Lower leg skin (tissue), 3 donors: Measurements from ENCODE around the gene POLA1.

Source experiments
- CTCF ChIP-seq, 3 donors: fragments of 450-650 bp; IDR thresholded peaks; one replicate each; pipeline ENCODE4 v1.5.1; 2016; ENCODE audit warnings: antibody characterized with exemption in 3 of 3, mild to moderate bottlenecking in 3 of 3, moderate library complexity in 2 of 3
- POLR2A ChIP-seq, 2 donors: fragments of 450-650 bp; IDR thresholded peaks; one replicate each; pipeline ENCODE4 v1.6.1; 2016 to 2017; ENCODE audit warnings: antibody characterized with exemption in 2 of 2, mild to moderate bottlenecking in 1 of 2, moderate library complexity in 1 of 2

DNA sequence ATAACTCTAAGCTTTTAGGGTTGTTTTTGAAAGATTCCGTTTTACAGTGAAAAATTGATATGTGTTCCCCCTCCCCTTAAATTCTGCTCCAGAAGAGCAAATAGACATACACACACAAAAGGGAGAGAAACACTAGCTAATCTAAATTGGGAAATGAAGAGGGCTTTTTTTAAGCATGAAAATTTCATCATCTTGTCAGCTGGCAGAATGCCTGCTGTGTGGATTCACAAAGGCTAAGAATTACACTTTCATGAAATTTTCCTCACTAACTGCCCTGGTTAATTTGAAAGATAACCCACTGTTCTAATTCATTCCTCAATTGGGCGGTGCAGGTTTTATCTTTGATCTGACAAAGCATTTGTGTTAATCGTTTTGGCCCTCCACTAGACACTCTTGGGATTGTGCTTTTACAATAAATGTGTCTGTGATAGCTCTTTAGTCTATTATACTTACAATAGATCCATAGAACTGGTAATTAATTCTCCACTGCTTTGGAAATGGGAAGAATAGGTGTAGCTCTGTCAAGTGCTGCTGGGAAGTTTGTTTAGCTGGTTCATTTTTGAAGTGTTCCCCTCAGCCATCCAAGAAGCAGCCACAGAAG, 152.9 kb downstream of the POLA1 start:
- TF ChIP-seq CTCF (IDR thresholded peaks at IDR 0.05) (no peak), POLR2A (IDR thresholded peaks at IDR 0.05) (no peak)
